A549 (cell line): Measurements from ENCODE around the gene COMMD7.

Source experiments
- BHLHE40 ChIP-seq: IDR thresholded peaks from 2 replicates; pipeline ENCODE4 v1.6.1; 2012; ENCODE audit warnings: low read depth, low read length, inconsistent platforms
- CTCF ChIP-seq: fragments of >200 bp; sonication (Bioruptor Twin); formaldehyde crosslinking; IDR thresholded peaks from 3 replicates; pipeline ENCODE4 v1.5.1; 2016
- EP300 ChIP-seq, 2 experiments: fragments of >200 bp; sonication (Bioruptor Twin); formaldehyde crosslinking; IDR thresholded peaks; 2 replicates in 1 of 2; 3 replicates in 1 of 2; pipeline ENCODE4 v1.6.1; 2016 to 2017
- MAX ChIP-seq: IDR thresholded peaks from 2 replicates; pipeline ENCODE4 v1.6.1; 2012
- MAZ ChIP-seq: fragments of 150-350 bp; IDR thresholded peaks from 2 replicates; pipeline ENCODE4 v1.6.1; 2014; ENCODE audit warnings: antibody characterized with exemption, low read depth, low read length, borderline replicate concordance
- MYC ChIP-seq: IDR thresholded peaks from 2 replicates; pipeline ENCODE4 v1.6.1; 2012; ENCODE audit warnings: mild to moderate bottlenecking, inconsistent platforms, low read length, improper control_type of control experiment, borderline replicate concordance
- POLR2A ChIP-seq: IDR thresholded peaks from 2 replicates; pipeline ENCODE4 v1.6.1; 2012; ENCODE audit warnings: mild to moderate bottlenecking, low read length
- RARB ChIP-seq: fragments of 250-450 bp; sonication (Bioruptor Pico); IDR thresholded peaks from 2 replicates; pipeline ENCODE4 v1.8.0; 2021; ENCODE audit warnings: mild to moderate bottlenecking, moderate library complexity
- REST ChIP-seq: fragments of 200-600 bp; sonication (generic); IDR thresholded peaks from 2 replicates; pipeline ENCODE4 v1.6.1; 2016; ENCODE audit warnings: antibody characterized with exemption, mild to moderate bottlenecking, moderate library complexity
- SMC3 ChIP-seq: fragments of >200 bp; sonication (Bioruptor Twin); formaldehyde crosslinking; IDR thresholded peaks from 3 replicates; pipeline ENCODE4 v1.6.1; 2018; ENCODE audit warnings: inconsistent platforms
- SREBF2 ChIP-seq: fragments of 450-650 bp; IDR thresholded peaks from 2 replicates; pipeline ENCODE4 v1.6.1; 2014; ENCODE audit warnings: mild to moderate bottlenecking, moderate library complexity
- USF2 ChIP-seq: fragments of 450-650 bp; IDR thresholded peaks from 2 replicates; pipeline ENCODE4 v1.6.1; 2014; ENCODE audit warnings: antibody characterized with exemption

GRCh38 chr20:32737371-32738223, 5.7 kb downstream of the COMMD7 start:
- TF ChIP-seq SREBF2 (no peak), USF2 (no peak), MAX (no peak), POLR2A (no peak), MAZ (no peak), CTCF (no peak), BHLHE40 (no peak), RARB (CRISPR knock-in tag) (no peak), EP300 (IDR thresholded peaks at IDR 0.05) (no peak), REST (no peak), MYC (no peak), SMC3 (no peak)
